Muscle of arm (tissue), 14 donors: Measurements from ENCODE around the gene UNC5C. TPM values are rescaled to one million over a fixed set of nuclear protein-coding genes. Genes with fewer than 3 reads are reported as not detected.

Source experiments
- DNase-seq: peaks from one replicate; pipeline ENCODE4 v3.0.0-alpha.2; 2013
- long read RNA-seq, 11 donors: transcript quantifications; one replicate each; lab custom pipeline, GENCODE V29; 2026
- polyA plus RNA-seq, 12 donors: library from polyadenylated mRNA; unstranded; fragments of 120-200 nt; gene quantifications; one replicate each; pipeline ENCODE4 v1.2.1, GENCODE V29; 2013; ENCODE audit not compliant: insufficient read length in 12 of 12

The UNC5C gene
- 1 to 10 TPM in 4 of 12 donors, under 1 TPM in 7, not detected in 1; 0.53 to 1.4 (median 0.84) TPM for polyA plus RNA-seq
- long read RNA-seq, donor 1, result 0 reads
- long read RNA-seq, donor 2, result 0 reads
- long read RNA-seq, donor 3, result 0 reads
- long read RNA-seq, donor 4, result 0 reads
- long read RNA-seq, donor 5, result 0 reads
- long read RNA-seq, donor 6, result 0 reads
- long read RNA-seq, donor 7, result 0 reads
- long read RNA-seq, donor 8, result 0 reads
- long read RNA-seq, donor 9, result 0 reads
- long read RNA-seq, donor 10, result 0 reads
- long read RNA-seq, donor 11, result 0 reads

- peak; percentile 57 for DNase-seq
These were observed at the start of gene UNC5C for GRCh38 chr4:95548738-95549245. Gene UNC5C, minus strand, starts transcription at chr4:95548973.

DNA sequence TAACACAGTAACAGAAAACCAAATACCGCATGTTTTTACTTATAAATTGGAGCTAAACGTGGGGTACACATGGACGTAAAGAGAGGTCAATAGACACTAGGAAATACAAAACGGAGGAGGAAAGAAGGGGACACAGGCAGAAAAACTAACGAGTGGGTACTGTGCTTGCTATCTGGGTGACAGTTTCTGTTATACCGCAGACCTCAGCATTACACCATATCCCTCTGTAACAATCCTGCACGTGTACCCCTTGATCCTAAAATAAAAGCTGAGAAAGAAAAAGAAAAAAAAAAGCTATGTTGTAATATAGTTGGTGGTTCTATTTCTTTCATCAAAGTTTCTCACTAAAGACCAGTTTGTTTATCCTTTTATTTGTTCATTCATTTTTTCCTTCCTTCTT is 47.9 kb upstream of the UNC5C start:
- no peak for DNase-seq

DNA sequence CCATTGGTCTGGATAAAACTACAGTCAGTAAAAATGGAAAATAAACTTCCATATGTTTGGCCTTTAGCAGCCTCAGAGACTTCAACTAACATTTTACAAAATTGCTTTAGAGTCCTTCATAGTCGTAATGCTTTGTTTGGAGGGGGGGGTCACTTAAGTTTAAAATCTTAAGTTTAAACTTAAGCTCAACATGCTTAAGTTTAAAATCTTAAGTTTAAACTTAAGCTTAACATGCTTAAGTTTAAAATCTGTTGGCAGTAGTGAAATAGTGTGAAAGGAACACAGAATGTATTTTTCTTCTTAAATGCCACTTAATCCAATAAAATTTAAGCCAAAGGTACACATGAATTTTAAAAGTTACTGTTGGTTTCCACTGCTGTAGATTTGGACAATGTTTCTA is 45.9 kb upstream of the UNC5C start:
- no peak for DNase-seq

DNA sequence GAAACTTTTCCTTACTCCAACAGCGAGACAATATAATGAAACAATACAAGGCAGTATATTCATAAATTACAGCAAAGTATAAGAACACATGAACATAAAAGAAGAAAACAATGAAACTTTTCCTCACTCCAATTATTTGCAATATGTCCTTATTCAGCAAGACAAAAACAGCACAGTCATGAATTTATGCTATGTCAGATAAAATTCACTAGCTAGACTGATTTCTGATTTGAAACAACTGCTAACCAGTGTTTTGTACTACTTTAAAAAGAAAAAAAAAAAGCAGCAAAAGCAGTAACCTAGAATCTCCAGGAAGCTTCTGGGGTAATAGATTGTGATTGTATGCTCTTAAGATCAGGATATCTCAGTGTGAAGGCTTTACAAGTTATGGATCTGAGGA is 45.2 kb upstream of the UNC5C start:
- DNase-seq, result no peak

GRCh38 chr4:95591278-95591677 is 42.5 kb upstream of the UNC5C start:
- DNase-seq, result no peak

GRCh38 chr4:95590615-95591014 is 41.8 kb upstream of the UNC5C start:
- DNase-seq, result no peak

GRCh38 chr4:95585016-95585695 is 36.4 kb upstream of the UNC5C start:
- no peak for DNase-seq

GRCh38 chr4:95580226-95580625 is 31.5 kb upstream of the UNC5C start:
- DNase-seq, result no peak

GRCh38 chr4:95572304-95572991 is 23.7 kb upstream of the UNC5C start:
- peak; percentile 13 for DNase-seq

DNA sequence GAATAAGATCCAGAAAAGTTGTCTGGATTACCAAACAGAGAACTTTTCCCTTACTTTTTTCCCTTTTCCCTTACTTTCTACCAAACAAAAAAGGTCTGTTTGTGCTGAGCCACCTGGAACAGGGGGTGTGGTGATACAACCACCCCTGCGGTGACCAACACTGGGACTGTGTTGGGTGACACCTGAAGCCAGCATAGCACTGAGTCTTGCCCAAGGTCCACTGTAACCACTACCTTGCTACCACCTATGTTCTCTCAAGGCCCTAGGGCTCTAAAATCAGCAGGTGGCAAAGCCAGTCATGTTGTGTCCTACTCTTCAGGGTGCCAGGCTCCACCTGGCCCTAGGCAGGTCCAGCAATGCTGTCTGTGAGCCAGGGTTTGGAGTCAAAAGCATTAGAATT is 22.8 kb upstream of the UNC5C start:
- DNase-seq, result no peak

DNA sequence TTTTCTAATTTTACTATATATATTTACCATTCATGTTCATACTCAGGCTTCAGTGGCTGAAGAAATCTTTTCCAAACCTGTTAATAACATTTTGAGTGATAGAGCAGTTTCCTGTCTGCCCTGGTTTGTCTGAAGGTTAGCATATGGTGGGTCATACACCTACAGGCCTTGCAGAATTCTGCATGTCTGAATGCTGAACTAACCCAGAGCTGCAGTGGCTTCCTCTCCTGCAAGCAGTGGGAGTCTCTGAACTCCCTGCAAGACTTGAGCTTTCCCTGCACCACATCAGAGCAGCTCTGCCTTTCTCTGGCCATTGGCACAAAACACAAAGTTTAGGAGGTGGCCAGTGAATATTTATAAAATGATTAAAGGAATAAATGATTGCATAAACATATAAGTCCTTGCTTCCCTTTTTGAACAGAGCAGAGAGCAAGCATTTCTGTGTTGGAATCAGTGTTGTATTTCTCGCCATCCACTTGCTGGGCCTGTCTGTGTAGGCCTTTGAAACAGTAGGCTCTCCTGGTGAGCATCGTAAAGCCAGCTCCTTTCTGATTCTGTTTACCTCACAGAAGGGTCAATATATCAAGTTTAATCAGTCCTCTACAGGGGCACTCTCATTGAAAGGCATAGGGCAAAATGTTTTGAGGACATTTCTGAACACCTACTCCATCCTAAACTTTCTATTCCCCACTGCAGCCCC is 15.0 kb upstream of the UNC5C start:
- no peak for DNase-seq

DNA sequence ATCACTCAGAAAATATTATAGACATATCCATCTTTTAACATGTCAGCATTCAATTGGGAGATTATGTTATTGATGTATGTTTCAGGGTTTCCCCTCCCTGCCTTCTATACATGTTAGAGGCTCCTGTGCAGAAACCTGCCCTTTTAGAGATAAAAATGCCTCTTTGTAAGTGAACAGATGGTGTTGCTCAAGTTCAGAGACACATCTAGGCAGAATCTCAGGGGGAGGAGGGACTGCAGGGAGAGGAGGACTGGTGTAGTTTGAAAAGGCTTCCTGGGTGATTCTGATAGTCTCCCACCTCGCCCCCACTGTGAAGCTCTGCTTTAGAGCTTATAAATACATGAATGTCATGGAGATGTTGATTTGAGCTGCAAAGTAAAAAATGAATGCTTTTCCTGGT is 12.0 kb upstream of the UNC5C start:
- DNase-seq, result no peak

GRCh38 chr4:95556207-95556859 is 7.6 kb upstream of the UNC5C start:
- no peak for DNase-seq

DNA sequence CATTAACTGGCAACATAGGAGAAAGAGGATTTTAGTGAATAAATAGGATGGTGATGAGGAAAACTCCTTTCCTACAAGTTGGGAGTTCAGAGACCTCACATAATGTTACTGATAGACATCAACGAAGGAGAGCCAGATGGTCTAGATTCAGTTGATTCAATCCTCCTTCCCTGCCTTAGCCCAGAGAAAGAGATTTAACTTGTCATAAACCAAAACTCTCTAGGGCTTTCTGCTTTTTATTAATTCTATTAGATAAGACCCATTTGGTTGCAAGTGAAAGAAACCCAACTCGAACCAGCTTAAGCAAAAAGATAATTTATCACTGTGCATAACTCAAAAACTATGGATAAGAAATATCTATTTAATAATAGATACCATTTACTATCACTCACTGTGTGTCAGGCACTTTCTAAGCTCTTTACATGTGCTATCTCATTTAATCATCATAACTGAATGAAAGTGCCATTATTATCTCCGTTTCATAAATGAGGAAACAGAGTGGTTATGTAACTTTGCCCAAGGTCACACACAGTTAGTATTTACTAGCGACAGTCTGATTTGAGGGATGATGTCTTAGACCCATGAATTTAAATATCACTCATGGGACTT is 4.3 kb upstream of the UNC5C start:
- no peak for DNase-seq

DNA sequence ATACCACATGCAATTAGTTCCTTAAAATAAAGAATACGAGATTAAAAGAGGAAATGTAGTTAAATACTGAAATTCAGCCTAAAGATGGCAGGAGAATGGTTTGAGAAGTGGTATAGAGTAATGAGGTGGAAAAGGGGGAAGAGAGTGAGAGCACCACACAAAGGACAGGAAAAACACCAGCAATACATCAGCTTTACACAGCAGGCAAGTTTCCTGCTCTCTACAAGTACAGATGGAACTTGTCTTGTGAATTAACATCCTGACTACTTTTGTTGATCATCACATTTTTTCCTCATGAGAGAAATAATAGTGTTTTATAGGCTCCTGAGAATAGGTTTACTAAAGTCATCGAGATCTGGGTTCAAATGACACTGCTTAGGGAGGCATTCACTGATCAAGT is 2.9 kb upstream of the UNC5C start:
- no peak for DNase-seq

- no peak for DNase-seq
These were observed 1.6 kb upstream of the UNC5C start for GRCh38 chr4:95550115-95550987.

- peak; percentile 39 for DNase-seq
These were observed 707 bp upstream of the UNC5C start for GRCh38 chr4:95549246-95550114.

DNA sequence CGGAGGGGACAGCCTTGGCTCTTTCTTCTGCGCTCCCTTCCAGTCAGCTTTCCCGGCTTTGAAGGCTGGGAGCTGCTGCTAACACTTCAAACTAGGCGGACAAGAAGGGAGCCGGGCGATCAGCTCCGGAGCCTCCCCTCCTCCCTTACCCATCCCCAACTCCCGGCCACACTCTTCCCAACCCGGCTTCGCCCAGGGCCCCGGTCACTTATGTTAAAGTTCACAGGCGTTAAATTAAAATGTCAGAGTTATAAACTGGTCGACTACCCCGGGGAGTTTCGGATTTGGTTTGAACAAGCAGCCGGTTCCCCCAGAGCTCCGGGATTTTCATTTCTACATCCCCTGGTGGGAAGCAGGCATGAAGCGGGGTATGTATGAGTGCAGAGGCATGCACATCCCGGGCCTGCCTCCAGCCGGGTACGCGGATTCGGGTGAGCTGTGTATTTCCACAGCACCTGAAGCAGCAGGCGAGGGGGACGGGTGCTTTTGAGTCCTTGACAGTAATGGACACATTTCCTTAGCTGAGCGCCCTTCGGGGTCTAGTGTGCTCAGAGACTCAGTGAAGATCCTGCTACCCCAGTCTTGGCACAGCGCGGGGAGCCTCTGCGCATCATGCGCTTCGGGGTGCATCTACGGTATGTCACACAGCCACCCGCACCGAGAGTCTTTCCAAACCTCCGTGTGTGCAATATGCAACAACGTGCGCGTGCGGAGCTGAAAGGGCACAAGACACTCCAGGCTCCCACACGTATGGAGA is 880 bp downstream of the UNC5C start:
- peak; percentile 31 for DNase-seq
